Posterior vena cava (tissue), 2 donors: Measurements from ENCODE around the gene CACNA1C. TPM values are rescaled to one million over a fixed set of nuclear protein-coding genes. Genes with fewer than 3 reads are reported as not detected.

Experiments
- DNase-seq: peaks from one replicate; pipeline ENCODE4 v3.0.0-alpha.2; 2020; ENCODE audit warnings: low spot score
- intact Hi-C, 2 donors: fragments of 100-400 bp; cut with DNase I; formaldehyde crosslinking; loops; one replicate each; pipeline versions ENCODE4 v1.14.1 to v1.14.2; 2022 to 2023
- total RNA-seq, 2 donors: library from RNA; stranded (reverse); fragmentation: NEBNext Ultra II Directional; extraction: Animal tissue kit (Norgen Biotek cat#: 25700); gene quantifications; one replicate each; pipeline ENCODE4 v1.2.1, GENCODE V29; 2021
- donor health status: DM: yes; HTN: yes; CAD: no.
- donor health status: DM: yes; HTN: yes; CAD: no.

CACNA1C gene
- total RNA-seq, 2 donors from 2014 or later, result 71.3 to 71.8 TPM

DNA sequence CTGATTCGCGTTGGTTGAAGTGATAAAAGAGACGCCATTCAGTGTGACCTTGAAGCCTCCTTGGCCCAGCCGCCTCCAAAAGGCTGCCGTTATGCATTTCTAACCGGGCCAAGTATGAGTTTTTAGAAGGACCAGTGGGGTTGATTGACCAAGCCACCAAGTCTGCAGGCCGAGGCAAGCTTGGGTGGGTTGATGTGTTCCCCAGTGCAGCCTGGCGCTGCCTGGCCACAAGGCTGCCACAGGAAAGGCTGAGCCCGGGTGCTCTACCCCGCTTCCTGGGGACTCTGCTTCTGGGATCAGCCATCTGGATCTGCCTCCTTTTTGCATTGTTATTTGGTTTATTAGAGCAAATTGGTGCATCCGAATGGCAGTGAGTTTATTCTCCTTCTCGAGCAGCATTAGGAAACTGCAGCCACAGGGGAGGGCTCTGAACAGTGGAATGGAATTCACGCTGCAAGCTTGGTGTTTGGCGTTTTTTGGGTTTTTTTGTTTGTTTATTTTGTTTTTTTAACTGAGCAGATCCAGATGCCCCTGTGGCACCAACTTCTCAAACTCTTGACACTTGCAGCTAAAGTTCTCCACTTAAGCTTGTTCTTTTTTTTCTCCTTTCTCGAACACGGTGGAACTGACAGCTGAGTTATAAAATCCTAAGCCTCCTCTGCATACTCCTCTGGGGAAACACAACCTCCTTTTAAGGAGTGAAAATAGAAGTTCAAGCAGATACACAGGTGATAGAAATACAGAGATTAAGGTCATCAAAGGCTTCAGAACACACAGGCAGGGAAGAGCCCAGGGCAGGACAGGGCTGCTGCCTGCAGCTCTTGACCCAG, 596.6 kb downstream of the CACNA1C start:
- DNase-seq, result peak; percentile 46
- intact Hi-C loops, result no loop called here

- intact Hi-C loops, result no loop called here
- DNase-seq, result peak; percentile 36
These were observed 597.7 kb downstream of the CACNA1C start for GRCh38 chr12:2650261-2651067.

DNA sequence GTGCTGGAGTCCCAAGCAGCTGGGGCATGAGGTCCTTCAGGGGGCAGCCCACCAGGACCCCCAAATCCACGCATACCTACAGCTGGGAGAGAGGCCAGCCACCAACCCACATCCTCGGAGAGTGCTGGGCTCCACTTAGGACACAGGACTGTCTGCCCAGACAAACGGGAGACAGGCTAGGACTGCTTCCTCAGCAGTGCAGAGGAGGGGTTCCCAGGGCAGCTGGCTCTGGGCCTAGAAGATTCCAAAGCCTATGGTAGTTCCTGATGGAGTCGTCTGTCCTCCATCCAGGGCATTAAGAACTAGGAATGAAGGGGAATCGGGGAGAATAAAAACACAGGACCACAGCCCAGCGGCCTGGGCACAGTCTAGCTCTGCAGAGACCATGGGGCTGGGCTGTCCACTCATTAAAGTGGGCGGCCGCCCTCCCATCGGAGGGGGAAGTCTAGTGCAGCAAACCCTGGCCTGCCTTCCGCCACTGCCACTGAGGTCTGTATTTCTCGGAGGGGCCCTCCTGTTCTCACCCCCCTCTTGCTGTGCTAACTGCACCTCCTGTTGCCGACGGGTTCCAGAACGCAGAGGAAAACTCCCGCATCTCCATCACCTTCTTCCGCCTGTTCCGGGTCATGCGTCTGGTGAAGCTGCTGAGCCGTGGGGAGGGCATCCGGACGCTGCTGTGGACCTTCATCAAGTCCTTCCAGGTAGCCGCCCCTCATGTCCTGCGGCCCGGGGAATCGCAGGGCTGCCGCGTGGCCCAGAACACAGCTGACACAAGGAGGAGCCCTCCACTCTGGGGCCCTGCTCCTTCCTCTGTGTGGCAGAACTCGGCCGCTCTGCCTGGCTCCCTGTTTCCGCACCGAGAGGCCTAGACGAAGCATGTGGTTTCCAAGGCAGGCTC, 598.5 kb downstream of the CACNA1C start:
- no peak for DNase-seq
- intact Hi-C loops, result no loop called here

DNA sequence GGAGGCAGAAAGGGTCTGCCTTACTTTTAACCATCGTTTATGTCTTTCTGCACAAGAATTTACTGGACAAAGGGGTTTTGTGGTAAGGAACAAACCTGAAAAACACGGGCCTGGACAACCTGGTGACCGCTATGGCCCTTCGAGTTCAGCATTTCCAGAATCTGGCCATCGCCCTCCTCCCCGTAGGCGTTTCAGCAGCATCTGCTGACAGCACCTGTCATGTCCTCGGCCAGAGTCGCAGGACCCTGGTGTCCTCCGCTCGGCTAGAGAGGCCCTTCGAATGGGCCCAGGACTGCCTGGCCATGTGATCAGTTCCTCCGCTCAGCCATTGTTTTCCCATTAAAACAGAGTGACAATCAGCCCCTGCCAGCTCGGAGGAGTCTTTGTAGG, 599.2 kb downstream of the CACNA1C start:
- intact Hi-C loops, result no loop called here
- DNase-seq, result no peak

DNA sequence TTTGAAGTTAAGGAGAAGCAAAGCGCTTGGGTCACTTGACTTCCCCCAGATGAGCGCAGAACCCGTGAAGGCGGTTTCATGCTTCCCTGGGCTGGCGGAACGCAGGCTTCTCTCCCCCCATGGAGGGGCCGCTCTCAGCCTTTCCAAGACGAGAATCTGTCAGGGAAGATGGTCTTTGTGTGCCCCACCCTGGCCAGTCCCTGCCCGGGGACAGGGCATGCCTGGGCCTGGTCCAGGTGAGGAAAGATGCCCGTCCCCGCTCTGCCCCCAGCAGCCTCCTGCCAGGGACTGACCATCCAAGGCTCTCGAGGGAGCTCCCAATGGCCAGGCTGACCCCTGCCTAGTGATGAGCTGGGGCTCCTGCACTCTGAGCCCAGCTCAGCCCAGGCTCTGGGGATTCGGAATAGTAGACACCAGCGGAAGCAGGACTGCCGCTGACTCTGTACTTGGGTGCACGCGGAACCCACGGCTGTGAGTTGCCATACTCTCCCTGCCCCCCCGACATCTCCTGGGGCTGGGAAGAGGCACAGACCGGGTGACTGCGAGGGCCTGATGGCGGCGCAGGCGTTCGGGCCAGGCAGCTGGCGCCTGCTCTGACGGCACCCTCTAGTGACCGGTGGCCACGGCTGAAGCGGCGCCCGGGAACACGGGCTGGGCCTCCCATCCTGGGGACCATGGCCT, 599.8 kb downstream of the CACNA1C start:
- intact Hi-C loops, result no loop called here
- no peak for DNase-seq

DNA sequence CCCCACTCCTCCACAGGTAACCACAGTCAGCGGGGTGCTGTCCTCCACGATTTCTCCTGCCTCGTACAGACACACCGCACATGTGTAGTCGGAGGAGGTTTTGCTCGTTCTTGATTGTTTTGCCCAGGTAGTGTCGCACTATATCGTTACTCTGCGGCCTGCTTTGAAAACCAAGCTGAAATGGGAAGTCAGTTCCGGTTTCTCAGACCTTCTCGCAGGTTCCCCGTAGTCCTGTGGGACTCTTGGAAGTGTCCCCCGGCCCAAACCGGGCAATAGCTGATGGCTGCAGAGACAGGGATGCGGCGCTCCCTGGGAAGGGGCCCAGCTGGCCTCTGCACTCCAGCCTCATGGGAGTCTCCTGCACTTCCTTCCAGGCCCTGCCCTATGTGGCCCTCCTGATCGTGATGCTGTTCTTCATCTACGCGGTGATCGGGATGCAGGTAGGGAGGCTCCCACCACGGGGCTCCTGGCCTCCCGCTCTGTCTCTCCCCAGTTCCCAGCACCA, 600.7 kb downstream of the CACNA1C start:
- no peak for DNase-seq
- intact Hi-C loops, result no loop called here

- intact Hi-C loops, result no loop called here
These were observed 601.5 kb downstream of the CACNA1C start for GRCh38 chr12:2654311-2654710.

DNA sequence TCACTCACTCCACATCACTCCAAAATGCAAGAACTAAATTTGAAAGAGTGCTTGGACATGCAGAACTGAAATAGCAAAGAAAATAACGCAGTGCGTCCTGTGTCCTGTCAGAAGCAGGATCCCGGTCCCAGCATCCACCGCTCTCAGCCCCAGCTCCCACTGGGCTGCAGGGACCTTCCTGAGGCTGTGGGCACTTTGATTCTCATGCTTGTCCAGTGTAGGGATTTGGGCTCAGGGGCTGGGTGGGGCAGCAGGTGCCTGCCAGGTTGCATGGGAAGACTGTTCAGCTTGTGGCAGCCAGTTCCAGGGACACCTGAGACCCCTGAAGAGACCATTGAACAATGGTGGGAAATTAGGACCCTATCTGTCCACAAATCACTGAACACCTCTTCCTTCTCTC, 602.0 kb downstream of the CACNA1C start:
- intact Hi-C loops, result no loop called here
- no peak for DNase-seq

More at GRCh38 chr12:2654311-2654710, 601.5 kb downstream of the CACNA1C start:
- DNase-seq, result no peak

GRCh38 chr12:2662524-2662923, 609.7 kb downstream of the CACNA1C start:
- intact Hi-C loops, result no loop called here
- no peak for DNase-seq

- intact Hi-C loops, result no loop called here
- DNase-seq, result no peak
These were observed 612.2 kb downstream of the CACNA1C start for GRCh38 chr12:2664721-2665577.

DNA sequence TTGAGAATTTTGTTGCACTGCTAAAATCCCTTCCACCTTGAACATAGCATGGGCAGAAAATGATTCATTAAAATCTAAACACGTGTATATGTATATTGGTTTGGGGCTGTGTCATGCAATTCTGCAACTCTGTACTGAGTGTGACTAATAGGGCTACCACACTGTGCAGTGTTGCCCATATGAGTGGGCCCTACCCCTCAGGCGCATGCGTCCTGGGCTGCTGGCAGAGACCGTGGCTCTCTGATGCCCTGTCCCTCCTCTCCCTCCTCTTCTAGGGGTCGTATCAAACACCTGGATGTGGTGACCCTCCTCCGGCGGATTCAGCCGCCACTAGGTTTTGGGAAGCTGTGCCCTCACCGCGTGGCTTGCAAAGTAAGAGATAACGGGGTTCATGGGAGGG, 613.6 kb downstream of the CACNA1C start:
- no peak for DNase-seq
- intact Hi-C loops, result no loop called here

- intact Hi-C loops, result no loop called here
- no peak for DNase-seq
These were observed 614.1 kb downstream of the CACNA1C start for GRCh38 chr12:2666846-2667245.

DNA sequence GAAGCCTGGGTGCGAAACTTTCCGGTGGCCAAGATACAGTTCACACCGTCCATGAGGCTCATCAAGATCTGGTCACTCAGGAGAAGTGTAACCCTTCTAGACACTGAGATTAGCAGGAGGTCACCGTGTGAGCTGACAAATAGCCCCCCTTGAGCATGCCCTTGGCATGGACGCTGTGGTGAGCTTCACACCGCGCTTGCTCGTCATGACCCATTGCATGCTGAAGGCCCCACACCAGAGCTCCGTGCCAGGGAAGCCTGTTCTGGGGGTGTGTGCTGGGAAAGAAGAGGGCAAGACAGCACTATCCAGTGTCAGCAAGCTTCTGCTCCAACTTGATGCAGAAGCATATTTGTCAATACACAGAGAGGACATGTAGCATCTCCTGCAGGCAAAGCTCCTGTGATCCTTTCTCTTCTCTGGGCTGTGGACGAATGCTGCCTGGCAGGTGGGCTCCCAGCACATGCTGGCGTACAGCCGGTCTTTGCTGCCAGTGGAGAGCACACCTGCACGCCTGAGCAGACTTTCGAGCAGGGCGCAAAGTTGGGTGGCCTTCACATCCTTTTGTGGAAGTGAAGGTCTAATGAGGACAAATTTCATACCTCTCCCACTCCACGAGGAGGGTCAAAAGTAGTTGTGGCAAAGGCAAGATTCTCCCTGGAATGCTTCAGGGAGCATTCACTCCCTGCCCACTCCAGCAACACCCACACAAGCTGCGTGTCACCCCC, 615.1 kb downstream of the CACNA1C start:
- intact Hi-C loops, result no loop called here
- no peak for DNase-seq

GRCh38 chr12:2668816-2669215, 616.0 kb downstream of the CACNA1C start:
- no peak for DNase-seq
- intact Hi-C loops, result no loop called here

DNA sequence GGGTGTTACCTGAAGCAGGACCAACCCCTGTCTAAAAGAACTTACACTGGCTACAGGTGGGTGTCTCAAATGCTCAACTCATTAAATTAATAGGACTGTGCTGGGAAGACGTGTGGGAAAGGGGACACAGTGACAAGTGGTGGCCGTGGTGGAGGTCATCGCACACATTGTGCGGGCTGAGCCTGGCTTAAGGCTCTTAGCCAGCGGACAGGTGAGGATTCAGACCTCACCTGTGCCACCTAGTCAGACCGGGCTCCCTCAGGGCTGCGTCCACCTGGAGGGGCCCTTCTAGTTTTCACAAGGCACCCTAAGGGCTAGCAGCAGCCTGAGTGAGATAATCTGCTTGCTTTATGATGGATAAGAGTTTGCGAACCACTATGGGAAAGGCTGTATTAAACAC, 616.8 kb downstream of the CACNA1C start:
- intact Hi-C loops, result no loop called here
- no peak for DNase-seq

DNA sequence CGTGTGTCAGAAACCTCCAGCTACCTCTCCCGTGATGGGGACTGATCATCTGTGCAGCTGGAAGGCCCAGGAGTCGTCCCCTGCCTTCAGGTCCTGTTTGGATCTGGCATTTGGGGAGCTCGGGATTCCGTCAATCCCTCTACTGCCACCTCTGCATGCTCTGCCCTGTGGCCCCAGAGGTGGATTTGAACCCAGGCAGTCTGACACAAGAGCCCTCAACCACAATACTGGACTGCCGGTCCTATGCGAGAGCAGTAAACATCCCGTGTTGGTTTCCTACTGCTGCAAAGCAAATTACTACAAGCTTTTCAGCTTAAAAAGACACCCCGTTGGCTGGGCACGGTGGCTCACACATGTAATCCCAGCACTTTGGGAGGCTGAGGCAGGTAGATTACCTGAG, 620.1 kb downstream of the CACNA1C start:
- intact Hi-C loops, result no loop called here
- DNase-seq, result no peak
